Stimulated activated CD4-positive, alpha-beta T cell treated with anti-CD3 and anti-CD28 coated beads, Interleukin-1b, Interleukin-23, amount 100 ng/mL, for 4 hours (primary cell): Measurements from ENCODE around the gene JAG2.

Experiments used
- DNase-seq, 2 donors: peaks; one replicate each; pipeline ENCODE4 v3.0.0-alpha.2; 2020; ENCODE audit warnings: low read depth in 2 of 2

JAG2 gene

DNA sequence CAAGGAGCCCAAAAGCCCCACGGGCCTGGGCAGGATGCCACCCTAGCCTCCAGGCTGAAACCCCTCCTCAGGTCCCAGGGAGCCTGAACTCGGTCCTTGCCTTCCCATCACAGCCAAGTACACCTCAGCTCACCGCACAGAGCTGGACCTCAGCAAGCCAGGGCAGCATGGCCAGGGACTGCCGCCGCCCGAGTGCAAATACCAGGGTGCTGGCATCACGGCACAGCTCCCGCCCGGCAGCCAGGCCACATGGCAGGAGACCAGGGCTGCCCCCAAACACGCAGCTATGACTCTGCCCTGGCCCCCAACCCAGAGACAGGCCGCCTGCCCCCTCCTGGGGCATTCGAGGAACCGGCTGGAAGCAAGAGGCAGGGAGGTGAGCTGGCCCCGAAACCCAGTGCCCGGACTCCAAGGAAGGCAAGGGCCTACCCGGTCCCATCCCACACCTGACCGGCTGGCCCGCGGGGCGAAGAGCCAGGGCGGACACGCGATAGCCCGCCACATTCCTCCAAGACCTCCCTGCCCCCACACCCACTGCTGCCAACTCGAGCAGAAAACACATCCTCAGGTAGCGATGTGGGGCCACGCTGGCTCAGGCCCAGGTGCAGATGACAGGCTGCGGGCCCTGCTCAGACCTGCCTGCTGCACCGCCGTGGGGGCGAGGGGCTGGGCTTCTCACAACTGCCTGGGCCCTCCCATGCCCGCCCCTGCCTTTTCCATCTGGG is 2.7 kb downstream of the JAG2 start:
- DNase-seq: no peak

- no peak for DNase-seq
Observed at GRCh38 chr14:105165134-105165704, 3.4 kb downstream of the JAG2 start.

- no peak for DNase-seq
Observed at GRCh38 chr14:105163040-105163742, 5.4 kb downstream of the JAG2 start.

GRCh38 chr14:105162669-105162979 is 6.0 kb downstream of the JAG2 start:
- no peak for DNase-seq

GRCh38 chr14:105161964-105162668 is 6.5 kb downstream of the JAG2 start:
- no peak for DNase-seq

GRCh38 chr14:105161309-105161708 is 7.3 kb downstream of the JAG2 start:
- no peak for DNase-seq

DNA sequence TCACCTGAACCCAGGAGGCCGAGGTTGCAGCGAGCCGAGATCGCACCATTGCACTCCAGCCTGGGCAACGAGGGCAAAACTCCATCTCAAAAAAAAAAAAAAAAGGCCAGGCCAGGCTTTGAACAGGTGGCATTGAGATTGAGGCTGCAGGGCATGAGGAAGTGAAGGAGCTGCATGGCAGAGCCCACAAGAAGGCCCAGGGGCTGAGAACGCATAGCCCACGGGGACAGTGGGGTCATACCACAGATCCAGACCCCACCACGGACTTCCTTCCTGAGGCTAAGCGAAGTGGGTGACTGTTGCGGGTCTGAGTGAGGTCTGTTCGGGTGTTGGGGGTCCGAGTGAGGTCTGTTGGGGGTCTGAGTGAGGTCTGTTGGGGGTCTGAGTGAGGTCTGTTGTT is 7.8 kb downstream of the JAG2 start:
- no peak for DNase-seq

DNA sequence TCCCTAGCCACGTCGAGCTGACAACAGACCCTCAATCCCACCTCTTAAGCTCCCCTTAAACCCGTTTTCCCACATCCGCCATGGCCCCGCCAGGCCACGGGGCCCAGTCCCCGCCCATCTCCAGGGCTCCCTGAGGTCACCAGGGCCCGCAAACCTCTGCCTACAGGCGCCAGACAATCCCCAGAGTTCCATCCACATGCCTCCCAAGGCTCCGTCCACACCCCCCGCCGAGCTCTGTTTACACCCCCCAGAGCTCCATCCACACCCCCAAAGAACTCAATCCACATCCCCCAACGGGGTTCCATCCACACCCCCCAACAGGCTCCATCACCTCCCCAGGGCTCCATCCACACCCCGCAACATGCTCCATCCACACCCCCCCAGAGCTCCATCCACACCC is 9.2 kb downstream of the JAG2 start:
- DNase-seq: no peak

GRCh38 chr14:105158794-105159193 is 9.8 kb downstream of the JAG2 start:
- DNase-seq: no peak

GRCh38 chr14:105157872-105158271 is 10.7 kb downstream of the JAG2 start:
- DNase-seq: no peak

DNA sequence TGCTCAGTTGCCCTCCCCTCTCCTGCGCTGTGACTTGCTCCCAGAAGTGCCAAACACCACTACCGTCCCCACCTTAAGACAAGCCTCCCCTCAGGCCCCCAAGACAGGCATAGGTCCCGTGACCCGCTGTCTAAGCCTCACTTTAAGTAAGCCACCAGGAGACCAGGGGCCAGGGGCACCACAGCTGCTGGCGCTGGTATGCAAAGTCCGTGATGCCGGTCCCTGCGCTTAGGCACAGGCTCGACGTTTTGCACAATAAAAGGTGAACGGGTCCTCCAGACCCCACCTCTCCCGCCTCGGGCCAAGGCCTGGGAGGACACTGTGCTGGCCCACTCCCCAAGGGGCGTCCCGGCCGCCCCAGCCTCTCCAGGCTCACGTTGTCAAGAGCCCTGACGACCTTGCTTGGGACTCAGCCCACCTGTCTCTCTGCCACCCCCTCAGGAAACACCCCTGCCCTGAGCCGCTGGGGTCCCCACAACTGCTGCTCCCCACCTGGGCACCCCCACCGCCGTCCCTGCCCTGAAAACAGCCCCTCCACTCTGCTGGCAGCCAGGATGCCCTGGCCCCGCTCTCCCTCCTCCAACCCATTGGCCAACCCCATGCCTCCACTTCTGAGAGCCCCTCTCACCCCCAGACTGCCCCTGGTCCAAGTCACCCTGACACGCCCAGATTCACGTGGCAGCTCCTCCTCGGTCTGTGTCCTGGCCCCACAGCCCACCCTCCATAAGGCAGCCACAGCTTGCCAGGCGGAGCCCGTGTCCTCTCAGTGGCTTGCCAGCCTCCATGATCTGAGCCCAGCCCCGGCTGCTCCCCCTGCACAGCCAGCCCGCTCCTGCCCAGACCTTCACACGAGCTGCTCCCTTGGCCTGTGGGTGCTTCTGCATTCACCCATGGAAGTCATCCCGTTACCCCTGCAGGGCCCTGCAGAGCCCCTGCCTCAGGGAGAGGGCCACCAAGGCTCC is 11.9 kb downstream of the JAG2 start:
- DNase-seq: no peak

DNA sequence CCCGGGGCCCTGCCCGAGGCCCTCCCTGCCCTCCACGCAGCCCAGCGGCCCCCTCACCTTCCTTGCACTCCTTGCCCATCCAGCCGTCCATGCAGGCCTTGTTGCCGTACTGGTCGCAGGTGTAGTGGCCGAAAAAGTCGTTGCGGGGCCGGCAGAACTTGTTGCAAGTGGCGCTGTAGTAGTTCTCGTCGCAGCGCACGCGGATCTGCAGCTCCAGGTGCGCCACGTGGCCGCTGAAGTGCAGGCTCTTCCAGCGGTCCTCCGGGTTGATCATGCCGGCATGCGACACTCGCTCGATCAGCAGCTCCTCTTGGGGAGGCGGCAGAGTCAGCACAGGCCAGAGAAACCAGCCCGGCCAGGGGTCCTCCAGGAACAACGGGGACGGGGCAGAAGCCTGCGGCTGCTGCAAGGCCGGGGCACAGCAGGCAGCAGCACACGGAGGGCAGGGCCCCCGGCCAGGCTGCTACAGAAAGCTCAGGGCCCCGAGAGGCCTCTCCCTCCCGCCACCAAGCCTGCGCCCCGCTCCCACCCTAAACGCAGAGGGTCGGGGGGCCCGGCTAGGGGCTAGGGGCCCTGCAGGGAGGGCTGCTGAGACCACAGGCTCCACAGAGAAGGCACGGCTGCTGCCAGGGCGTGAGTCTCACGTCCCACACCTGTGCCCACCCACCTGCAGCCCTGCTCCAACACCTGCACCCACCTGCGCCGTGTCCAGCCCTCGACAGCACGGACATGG is 12.7 kb downstream of the JAG2 start:
- no peak for DNase-seq

GRCh38 chr14:105155071-105155651 is 13.4 kb downstream of the JAG2 start:
- DNase-seq: no peak

DNA sequence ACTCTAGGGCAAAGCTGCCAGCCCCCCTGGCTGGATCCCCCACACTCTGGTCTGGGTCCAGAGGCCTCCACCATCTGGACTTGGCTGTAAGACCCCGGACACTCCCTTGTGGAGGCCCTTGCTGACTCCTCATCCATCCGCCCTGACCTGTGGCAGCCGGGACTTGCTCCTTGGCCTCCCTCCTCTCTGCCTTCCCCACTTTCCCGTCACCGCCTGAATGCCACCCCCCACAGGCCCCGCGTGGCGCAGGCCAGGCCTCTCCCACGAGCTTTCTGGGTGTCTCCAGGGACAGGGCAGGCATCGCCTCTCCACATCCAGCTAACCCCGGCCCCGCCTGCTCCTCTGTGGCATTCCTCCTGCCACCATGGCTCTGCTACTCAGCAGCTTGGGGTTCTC is 14.1 kb downstream of the JAG2 start:
- DNase-seq: no peak

- no peak for DNase-seq
Observed at GRCh38 chr14:105153739-105154475, 14.7 kb downstream of the JAG2 start.

GRCh38 chr14:105153331-105153731 is 15.2 kb downstream of the JAG2 start:
- no peak for DNase-seq

DNA sequence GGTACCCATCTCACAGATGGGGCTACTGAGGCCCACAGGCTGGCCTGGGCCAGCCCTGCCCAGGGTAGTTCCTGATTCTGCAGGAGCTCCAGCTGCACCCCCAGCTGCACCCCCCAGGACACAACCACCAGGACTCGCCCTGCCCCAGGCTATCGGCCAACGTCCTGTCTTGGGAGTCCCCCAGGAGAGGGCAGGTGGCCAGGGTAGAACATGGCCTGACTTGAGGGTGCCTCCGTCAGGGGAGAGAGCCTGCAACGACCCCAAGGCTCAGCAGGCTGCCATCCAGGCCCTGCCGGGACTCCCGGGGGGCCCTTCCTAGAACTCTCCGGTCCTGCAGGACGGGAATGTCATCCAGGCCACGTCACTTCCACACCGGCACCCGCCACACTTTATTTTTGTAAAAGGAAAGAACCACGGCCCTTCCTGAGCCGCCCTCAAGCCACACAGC is 15.8 kb downstream of the JAG2 start:
- no peak for DNase-seq

GRCh38 chr14:105151838-105152793 is 16.5 kb downstream of the JAG2 start:
- no peak for DNase-seq
